B cell (primary cell): ENCODE data around the gene FAM236C.
"Not testable (repeated sequence)": the region's sequence is repeated elsewhere in the genome, so short reads cannot be mapped to it uniquely, and the experiment has no call there.

ENCODE experiments used
- EZH2 ChIP-seq: IDR thresholded peaks from 2 replicates; pipeline ENCODE4 v1.6.1; 2012; ENCODE audit warnings: borderline replicate concordance, low read depth, mild to moderate bottlenecking, moderate library complexity, low read length; ENCODE audit not compliant: insufficient read depth, poor library complexity, severe bottlenecking
- TF ChIP-seq, protein P1 (sequence below): fragments of 200-600 bp; IDR thresholded peaks from one replicate; pipeline ENCODE4 v1.8.0; 2022; ENCODE audit warnings: antibody characterized with exemption, mild to moderate bottlenecking

GRCh38 chrX:72937906-72938305 lies 25.5 kb downstream of the FAM236C start, which contains the start of gene FAM236A:
- not testable (repeated sequence) for TF ChIP-seq EZH2
- TF ChIP-seq, protein P1, sequence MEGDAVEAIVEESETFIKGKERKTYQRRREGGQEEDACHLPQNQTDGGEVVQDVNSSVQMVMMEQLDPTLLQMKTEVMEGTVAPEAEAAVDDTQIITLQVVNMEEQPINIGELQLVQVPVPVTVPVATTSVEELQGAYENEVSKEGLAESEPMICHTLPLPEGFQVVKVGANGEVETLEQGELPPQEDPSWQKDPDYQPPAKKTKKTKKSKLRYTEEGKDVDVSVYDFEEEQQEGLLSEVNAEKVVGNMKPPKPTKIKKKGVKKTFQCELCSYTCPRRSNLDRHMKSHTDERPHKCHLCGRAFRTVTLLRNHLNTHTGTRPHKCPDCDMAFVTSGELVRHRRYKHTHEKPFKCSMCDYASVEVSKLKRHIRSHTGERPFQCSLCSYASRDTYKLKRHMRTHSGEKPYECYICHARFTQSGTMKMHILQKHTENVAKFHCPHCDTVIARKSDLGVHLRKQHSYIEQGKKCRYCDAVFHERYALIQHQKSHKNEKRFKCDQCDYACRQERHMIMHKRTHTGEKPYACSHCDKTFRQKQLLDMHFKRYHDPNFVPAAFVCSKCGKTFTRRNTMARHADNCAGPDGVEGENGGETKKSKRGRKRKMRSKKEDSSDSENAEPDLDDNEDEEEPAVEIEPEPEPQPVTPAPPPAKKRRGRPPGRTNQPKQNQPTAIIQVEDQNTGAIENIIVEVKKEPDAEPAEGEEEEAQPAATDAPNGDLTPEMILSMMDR = not testable (repeated sequence)
